HUES48 (cell line): ENCODE data around the gene CCNB1.
"Not testable (repeated sequence)": the region's sequence is repeated elsewhere in the genome, so short reads cannot be mapped to it uniquely, and the experiment has no call there.

Experiments used
- H3K27ac ChIP-seq: one replicate; pipeline ENCODE4 v1.7.0; 2013; ENCODE audit warnings: low read depth, low read length, inconsistent platforms
- H3K27me3 ChIP-seq: 2 replicates; pipeline ENCODE4 v1.6.1; 2013; ENCODE audit warnings: mild to moderate bottlenecking, low read length; ENCODE audit not compliant: control insufficient read depth, insufficient read depth
- H3K36me3 ChIP-seq: 2 replicates; pipeline ENCODE4 v1.6.1; 2013; ENCODE audit warnings: low read length; ENCODE audit not compliant: control insufficient read depth, insufficient read depth
- H3K4me1 ChIP-seq: 2 replicates; pipeline ENCODE4 v1.6.1; 2013; ENCODE audit warnings: mild to moderate bottlenecking, low read length; ENCODE audit not compliant: control insufficient read depth, insufficient read depth
- H3K4me3 ChIP-seq: 2 replicates; pipeline ENCODE4 v1.5.1; 2013; ENCODE audit warnings: mild to moderate bottlenecking, low read depth, low read length
- H3K9ac ChIP-seq: 2 replicates; pipeline ENCODE4 v1.6.1; 2013; ENCODE audit warnings: mild to moderate bottlenecking, low read depth, low read length, moderate library complexity
- H3K9me3 ChIP-seq: 2 replicates; pipeline ENCODE4 v1.6.1; 2013; ENCODE audit warnings: low read length; ENCODE audit not compliant: control insufficient read depth, insufficient read depth

CCNB1 gene

GRCh38 chr5:69166686-69167492 lies at the start of gene CCNB1:
Gene CCNB1 (plus strand): TSS chr5:69167150. CDS start chr5:69167263, 113 bp downstream.
- Histone ChIP-seq H3K4me1 (peaks cover 16% of the 10 kb centered on the region), H3K27me3 (no peaks in the 10 kb centered on the region), H3K9ac (peak within 1 kb of the TSS; percentile 94), H3K4me3 (peak within 1 kb of the TSS; percentile 82), H3K27ac (peak within 1 kb of the TSS; percentile 95), H3K9me3 (no peaks in the 10 kb centered on the region), H3K36me3 (peaks cover 41% of the 10 kb centered on the region)

- no peaks in the 10 kb centered on the region for H3K9me3 ChIP-seq
- H3K27ac ChIP-seq: no peak overlapping the region
- no peak overlapping the region for H3K9ac ChIP-seq
- no peak overlapping the region for H3K4me3 ChIP-seq
- H3K27me3 ChIP-seq: no peaks in the 10 kb centered on the region
- no peaks in the 10 kb centered on the region for H3K4me1 ChIP-seq
- peaks cover 38% of the 10 kb centered on the region for H3K36me3 ChIP-seq
Observed at GRCh38 chr5:69129413-69129812, 37.5 kb upstream of the CCNB1 start.

- H3K27me3 ChIP-seq: no peaks in the 10 kb centered on the region
Observed at GRCh38 chr5:69130241-69130640, 36.7 kb upstream of the CCNB1 start.

GRCh38 chr5:69131304-69131703 lies 35.6 kb upstream of the CCNB1 start:
- no peak overlapping the region for H3K9ac ChIP-seq
- H3K36me3 ChIP-seq: peaks cover 28% of the 10 kb centered on the region
- H3K9me3 ChIP-seq: no peaks in the 10 kb centered on the region
- H3K4me3 ChIP-seq: no peak overlapping the region
- H3K27ac ChIP-seq: no peak overlapping the region
- H3K27me3 ChIP-seq: no peaks in the 10 kb centered on the region
- H3K4me1 ChIP-seq: peaks cover 12% of the 10 kb centered on the region

More at GRCh38 chr5:69130241-69130640, 36.7 kb upstream of the CCNB1 start:
- H3K27ac ChIP-seq: no peak overlapping the region
- peaks cover 2% of the 10 kb centered on the region; the same call in 1 of the 2 replicates for H3K4me1 ChIP-seq
- no peak overlapping the region for H3K4me3 ChIP-seq
- no peaks in the 10 kb centered on the region for H3K9me3 ChIP-seq
- no peak overlapping the region for H3K9ac ChIP-seq
- peaks cover 32% of the 10 kb centered on the region for H3K36me3 ChIP-seq

GRCh38 chr5:69134126-69134525 lies 32.8 kb upstream of the CCNB1 start:
- peaks cover 9% of the 10 kb centered on the region for H3K36me3 ChIP-seq
- no peak overlapping the region for H3K9ac ChIP-seq
- H3K4me3 ChIP-seq: no peak overlapping the region
- H3K27ac ChIP-seq: no peak overlapping the region
- no peaks in the 10 kb centered on the region for H3K27me3 ChIP-seq
- peaks cover 13% of the 10 kb centered on the region for H3K4me1 ChIP-seq
- H3K9me3 ChIP-seq: no peaks in the 10 kb centered on the region

GRCh38 chr5:69136293-69136692 lies 30.7 kb upstream of the CCNB1 start:
- Histone ChIP-seq H3K27me3 (no peaks in the 10 kb centered on the region), H3K9me3 (no peaks in the 10 kb centered on the region), H3K27ac (peak overlapping the region; percentile 66), H3K36me3 (no peaks in the 10 kb centered on the region), H3K4me3 (no peak overlapping the region), H3K9ac (no peak overlapping the region), H3K4me1 (peaks cover 13% of the 10 kb centered on the region)

- H3K27ac ChIP-seq, H3K9me3 ChIP-seq, H3K9ac ChIP-seq, H3K27me3 ChIP-seq, H3K36me3 ChIP-seq, H3K4me3 ChIP-seq: not testable (repeated sequence)
- peaks cover 13% of the 10 kb centered on the region for H3K4me1 ChIP-seq
Observed at GRCh38 chr5:69137208-69137607, 29.7 kb upstream of the CCNB1 start.

- Histone ChIP-seq H3K9me3 (no peaks in the 10 kb centered on the region), H3K36me3 (no peaks in the 10 kb centered on the region), H3K27ac (no peak overlapping the region), H3K27me3 (no peaks in the 10 kb centered on the region), H3K9ac (no peak overlapping the region), H3K4me1 (peaks cover 13% of the 10 kb centered on the region), H3K4me3 (no peak overlapping the region)
Observed at GRCh38 chr5:69137807-69138206, 29.1 kb upstream of the CCNB1 start.

- Histone ChIP-seq H3K4me1 (peaks cover 13% of the 10 kb centered on the region), H3K9me3 (no peaks in the 10 kb centered on the region), H3K36me3 (no peaks in the 10 kb centered on the region), H3K4me3 (no peak overlapping the region), H3K27ac (no peak overlapping the region), H3K9ac (no peak overlapping the region), H3K27me3 (no peaks in the 10 kb centered on the region)
Observed at GRCh38 chr5:69138766-69139165, 28.2 kb upstream of the CCNB1 start.

GRCh38 chr5:69140239-69140638 lies 26.7 kb upstream of the CCNB1 start:
- H3K4me3 ChIP-seq, H3K27ac ChIP-seq, H3K9me3 ChIP-seq, H3K36me3 ChIP-seq, H3K9ac ChIP-seq, H3K27me3 ChIP-seq: not testable (repeated sequence)
- peaks cover 11% of the 10 kb centered on the region for H3K4me1 ChIP-seq

GRCh38 chr5:69140827-69141226 lies 26.1 kb upstream of the CCNB1 start:
- H3K4me3 ChIP-seq: no peak overlapping the region
- no peak overlapping the region for H3K27ac ChIP-seq
- H3K9me3 ChIP-seq: no peaks in the 10 kb centered on the region
- H3K36me3 ChIP-seq: no peaks in the 10 kb centered on the region
- no peaks in the 10 kb centered on the region for H3K27me3 ChIP-seq
- H3K9ac ChIP-seq: no peak overlapping the region
- H3K4me1 ChIP-seq: peaks cover 6% of the 10 kb centered on the region
